ENCODE results near the gene KLHL29.

The KLHL29 gene

GRCh38 chr2:23533338-23533695 lies 148.3 kb downstream of the KLHL29 start:
- DNase-seq = no peak

DNA sequence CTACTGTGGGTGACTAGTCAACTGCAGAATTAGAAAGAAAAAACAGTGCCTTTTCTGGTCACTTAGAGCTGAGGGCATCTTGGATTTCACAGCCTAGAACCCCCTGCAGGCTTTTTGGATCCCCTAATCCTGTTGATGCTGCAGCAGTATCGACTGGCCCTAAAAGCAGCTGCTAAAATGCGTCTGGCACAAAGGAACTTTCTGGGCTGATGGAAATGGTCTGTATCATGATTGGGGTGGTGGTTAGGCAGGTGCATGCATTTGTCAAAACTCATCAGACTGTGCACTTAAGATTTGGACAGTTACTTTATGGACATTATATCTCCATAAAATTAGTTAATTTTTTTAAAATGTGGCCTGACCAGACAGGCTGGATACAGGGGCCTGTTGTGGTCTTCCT lies 149.8 kb downstream of the KLHL29 start:
- no peak for DNase-seq

DNA sequence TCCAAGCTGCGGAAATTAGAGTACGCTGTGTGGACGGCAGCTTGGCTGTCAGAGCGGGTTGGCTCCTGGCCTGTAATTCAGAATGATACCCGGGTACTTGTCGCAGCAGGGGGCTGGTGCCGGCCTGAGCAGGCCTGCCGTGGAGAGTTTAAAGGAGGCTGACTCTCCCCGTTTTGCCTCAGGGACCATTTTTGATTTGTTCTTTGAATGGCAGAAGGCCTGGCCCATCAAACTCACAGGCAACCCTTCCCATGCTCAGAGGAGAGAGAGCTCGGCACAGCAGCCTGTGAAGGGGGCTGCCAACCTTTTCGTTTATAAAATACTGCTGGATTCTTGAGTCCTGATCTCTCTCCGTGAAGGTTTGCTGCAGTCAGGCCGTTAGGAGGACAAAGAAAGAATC lies 151.3 kb downstream of the KLHL29 start:
- no peak for DNase-seq

DNA sequence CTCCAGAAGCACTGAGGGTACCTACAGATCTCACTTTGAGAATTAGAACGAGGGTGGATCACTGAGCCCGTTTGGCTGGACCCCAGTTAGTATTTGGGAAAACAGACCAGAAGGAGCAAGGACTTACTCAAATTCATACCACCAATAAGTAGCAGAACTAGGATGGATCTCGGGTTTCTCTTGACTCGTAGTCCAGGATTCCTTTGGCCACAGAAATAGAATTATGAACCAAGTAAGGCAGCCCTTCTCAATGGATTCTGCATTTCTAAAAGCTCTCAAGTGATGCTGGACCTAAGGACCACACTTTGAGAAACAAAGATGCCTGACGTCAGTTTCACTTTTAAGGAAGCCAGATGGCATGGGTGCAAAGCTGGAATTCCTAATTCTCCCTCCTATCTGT lies 153.0 kb downstream of the KLHL29 start:
- no peak for DNase-seq

GRCh38 chr2:23538566-23538965 lies 153.6 kb downstream of the KLHL29 start:
- DNase-seq = no peak

- no peak for DNase-seq
These were observed 155.9 kb downstream of the KLHL29 start for GRCh38 chr2:23540804-23541360.

GRCh38 chr2:23541503-23542229 lies 156.7 kb downstream of the KLHL29 start:
- no peak for DNase-seq

GRCh38 chr2:23542230-23542789 lies 157.3 kb downstream of the KLHL29 start:
- DNase-seq = no peak

- no peak for DNase-seq
These were observed 158.3 kb downstream of the KLHL29 start for GRCh38 chr2:23543302-23543701.

- DNase-seq = no peak
These were observed 158.7 kb downstream of the KLHL29 start for GRCh38 chr2:23543728-23544127.

DNA sequence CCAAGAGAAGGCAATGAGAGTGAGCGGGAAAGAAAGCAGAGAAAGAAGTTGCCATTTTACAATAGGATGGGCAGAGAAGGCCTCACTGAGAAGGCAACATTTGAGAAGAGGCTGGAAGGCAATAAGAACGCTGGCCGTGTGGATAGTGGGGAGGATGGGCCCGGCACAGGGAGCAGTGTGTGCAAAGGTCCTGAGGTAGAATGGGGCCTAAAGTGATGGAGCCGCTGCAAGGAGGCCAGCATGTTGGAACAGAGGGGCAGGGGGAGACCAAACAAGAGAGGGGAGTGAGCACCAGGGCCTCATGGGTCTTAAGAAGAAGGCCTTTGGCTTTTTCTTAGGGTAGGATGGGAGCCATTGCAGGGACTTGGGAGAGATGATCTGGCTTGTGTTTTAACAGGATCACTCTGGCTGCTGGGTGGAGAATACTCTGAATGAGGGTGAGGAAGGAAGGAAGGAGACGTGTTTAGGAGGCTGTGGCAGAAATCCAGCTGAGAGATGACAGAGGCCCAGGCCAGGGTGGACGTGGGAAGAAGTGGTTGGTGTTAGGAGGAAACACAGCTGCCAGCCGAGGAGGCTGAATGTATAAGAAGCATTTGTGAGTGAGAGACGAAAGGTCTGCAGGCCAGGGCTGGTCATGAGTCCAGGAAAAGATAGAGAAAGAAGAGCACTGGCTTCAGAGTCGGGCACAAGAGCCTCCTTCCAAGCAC lies 159.8 kb downstream of the KLHL29 start:
- peak in 1 of 2 donors; percentile 7 for DNase-seq

DNA sequence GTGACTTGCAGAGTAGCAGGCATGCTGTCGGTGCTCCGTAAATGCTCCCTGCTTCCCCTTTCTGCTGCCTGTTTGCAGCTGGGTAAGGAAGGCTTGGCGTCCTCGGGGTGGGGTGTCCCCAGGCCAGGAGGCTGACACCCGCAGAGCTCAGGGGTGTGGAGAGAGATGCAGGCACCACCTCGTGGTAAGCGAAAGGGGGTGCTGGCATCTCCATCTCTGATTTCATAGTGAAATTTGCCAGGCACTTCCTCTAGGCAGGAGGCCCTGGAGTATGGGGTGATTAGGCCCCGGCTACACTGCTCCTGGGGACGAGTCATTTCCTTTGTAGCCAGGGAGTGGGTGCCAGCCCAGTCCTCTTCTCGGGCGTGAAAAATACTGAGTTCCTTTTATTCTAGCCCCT lies 160.4 kb downstream of the KLHL29 start:
- peak; percentile 6 to 23 for DNase-seq

- DNase-seq = no peak
These were observed 160.8 kb downstream of the KLHL29 start for GRCh38 chr2:23545811-23546210.

- DNase-seq = no peak
These were observed 161.9 kb downstream of the KLHL29 start for GRCh38 chr2:23546913-23547312.

DNA sequence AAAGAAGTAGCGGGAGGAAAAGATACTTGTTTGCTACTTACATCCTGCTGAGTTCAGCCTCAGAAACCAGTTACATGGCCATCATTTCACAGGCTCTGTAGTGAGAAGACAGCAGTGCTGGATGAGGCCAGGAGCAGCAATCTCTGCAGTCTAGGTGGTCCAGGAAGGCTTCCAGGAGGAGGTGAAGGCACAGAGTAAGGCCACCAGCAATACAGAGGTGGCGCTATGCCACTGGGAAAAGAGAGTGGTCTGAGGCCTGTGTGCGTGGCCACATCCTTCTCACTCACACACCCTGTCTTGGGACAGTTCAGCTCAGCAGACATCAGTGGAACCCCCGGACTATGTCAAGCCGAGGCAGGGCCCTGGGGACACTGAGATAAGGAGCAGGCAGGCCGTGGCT lies 162.7 kb downstream of the KLHL29 start:
- no peak for DNase-seq

DNA sequence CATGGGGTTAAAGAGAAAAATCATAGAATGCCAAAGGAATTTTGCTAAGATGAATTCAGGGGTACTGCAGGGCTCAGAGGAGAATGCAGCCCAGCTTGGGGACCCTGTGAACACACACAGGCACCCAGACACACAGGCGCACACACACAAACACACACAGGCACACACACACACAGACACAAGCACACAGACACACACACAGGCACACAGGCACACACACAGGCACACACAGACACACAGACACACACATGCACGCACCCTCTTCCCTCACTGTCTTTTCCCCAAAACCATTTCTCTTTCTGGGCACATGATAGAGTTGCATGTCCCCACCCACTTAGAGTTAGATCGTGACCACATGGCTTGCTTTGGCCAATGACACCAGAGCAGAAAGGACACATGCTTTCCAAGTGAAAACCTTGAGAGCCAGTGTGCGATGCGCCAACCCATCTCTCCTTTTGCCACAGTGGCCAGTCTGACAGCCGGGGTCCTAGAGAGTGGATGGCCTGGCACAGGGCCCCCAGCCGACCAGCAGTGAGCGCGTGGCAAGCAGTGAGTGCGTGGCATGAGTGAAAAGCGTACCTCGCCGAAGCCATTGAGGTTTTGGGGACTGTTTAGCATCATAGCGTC lies 163.3 kb downstream of the KLHL29 start:
- DNase-seq = no peak

- no peak for DNase-seq
These were observed 164.1 kb downstream of the KLHL29 start for GRCh38 chr2:23549051-23549450.

GRCh38 chr2:23549821-23550530 lies 165.0 kb downstream of the KLHL29 start:
- no peak for DNase-seq

- no peak for DNase-seq
These were observed 165.6 kb downstream of the KLHL29 start for GRCh38 chr2:23550553-23550952.

DNA sequence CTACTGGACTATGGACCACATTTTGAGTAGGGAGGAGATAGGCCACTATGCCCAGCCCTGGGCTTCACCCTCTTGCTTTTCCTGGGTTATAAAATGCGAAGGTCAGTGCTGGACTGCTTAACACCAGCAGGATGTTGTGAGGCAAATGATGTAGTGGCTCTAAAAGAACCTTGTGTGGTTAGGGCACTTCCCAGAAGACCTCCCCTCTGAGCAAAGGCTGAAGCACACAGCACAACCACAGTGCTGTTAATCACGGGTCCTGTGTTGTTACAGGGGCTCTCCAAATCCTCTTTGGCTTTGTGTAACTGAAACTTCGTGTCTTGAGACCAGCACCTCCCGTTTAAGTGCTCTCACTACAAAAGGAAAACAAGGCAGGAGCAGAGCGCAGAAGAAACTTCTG lies 166.9 kb downstream of the KLHL29 start:
- no peak for DNase-seq

DNA sequence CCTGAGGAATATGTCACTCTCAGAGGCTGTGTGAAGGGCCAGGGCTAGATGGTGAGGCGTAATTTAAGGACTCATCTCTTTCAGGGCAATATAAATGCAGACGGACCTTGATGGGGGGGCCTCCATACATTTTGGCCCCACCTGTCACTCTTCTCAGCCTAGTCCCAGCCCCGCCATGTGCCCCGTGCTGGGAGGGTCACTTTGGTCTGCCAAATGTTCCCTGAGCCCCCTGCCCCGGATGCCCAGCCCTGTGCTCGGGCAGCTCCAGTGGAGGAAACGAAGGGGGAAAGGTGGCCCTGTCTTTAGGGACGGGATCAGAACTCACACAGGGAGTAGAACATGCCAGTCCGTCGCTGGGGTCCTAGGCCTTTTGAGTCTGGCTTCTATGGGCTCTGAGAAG lies 168.6 kb downstream of the KLHL29 start:
- DNase-seq = no peak

- DNase-seq = no peak
These were observed 169.2 kb downstream of the KLHL29 start for GRCh38 chr2:23554054-23554697.

All from inflammatory macrophage (primary cell).